Measurements from ENCODE around the gene ZNF700.
"Not testable (repeated sequence)": the region's sequence is repeated elsewhere in the genome, so short reads cannot be mapped to it uniquely, and the experiment has no call there.

The ZNF700 gene

DNA sequence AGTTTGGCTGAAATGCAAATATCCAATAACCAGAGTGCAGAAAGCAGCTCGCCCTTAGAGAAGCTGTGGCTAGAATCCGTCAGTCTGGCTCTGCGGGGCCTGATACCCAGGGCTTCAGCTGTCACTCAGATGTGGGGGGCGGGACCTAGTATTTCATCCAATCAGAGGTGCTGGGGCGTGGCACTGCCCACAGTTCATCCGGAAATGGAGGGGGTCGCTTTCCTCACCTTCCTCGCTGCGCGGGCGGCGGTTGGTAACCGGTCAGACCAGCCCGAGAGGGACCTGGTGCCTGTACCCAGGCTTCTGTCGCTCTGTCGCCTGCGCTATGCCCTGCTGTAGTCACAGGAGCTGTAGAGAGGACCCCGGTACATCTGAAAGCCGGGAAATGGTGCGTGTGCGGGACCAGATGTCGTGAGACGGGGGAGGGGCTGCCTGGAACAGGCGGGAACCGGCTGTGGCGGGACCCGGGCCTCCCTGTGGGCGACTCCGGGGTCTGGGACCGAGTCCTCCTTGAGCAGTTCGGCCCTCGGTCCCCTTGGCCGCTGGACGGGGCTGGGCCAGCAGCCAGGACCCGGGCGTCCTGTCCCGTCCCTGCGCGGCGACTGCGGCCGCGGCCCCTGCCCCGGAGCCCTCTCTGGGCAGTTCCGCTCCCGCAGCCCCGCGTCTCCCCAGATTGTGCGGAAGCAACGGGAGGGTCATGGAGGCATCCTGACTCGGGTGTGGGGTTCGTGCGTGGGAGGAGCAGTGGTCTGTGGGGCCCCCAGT lies at the start of gene ZNF700:
Gene ZNF700, plus strand, starts transcription at position 222 of the 765 bp plus-strand sequence. Its CDS starts 104 bp downstream, at position 326.
- H3K9me3 ChIP-seq (ENCODE audit: control insufficient read depth in 1 of 2, low read length in 2 of 2), result no peaks in the 10 kb centered on the region
- peak within 1 kb of the TSS; percentile 72 to 79 for H3K4me3 ChIP-seq (ENCODE audit: low read depth in 1 of 2, low read length in 2 of 2)
- H3K27me3 ChIP-seq (ENCODE audit: low read depth, low read length), result no peaks in the 10 kb centered on the region
- H3K36me3 ChIP-seq (ENCODE audit: control insufficient read depth in 1 of 2, insufficient read depth in 2 of 2, low read length in 2 of 2), result peaks cover 0 to 3% of the 10 kb centered on the region in 2 donors
- peak within 1 kb of the TSS; percentile 91 for H3K27ac ChIP-seq (ENCODE audit: low read length)
- peaks cover 0 to 17% of the 10 kb centered on the region in 2 donors for H3K4me1 ChIP-seq (ENCODE audit: control insufficient read depth in 1 of 2, insufficient read depth in 2 of 2, low read length in 2 of 2)

DNA sequence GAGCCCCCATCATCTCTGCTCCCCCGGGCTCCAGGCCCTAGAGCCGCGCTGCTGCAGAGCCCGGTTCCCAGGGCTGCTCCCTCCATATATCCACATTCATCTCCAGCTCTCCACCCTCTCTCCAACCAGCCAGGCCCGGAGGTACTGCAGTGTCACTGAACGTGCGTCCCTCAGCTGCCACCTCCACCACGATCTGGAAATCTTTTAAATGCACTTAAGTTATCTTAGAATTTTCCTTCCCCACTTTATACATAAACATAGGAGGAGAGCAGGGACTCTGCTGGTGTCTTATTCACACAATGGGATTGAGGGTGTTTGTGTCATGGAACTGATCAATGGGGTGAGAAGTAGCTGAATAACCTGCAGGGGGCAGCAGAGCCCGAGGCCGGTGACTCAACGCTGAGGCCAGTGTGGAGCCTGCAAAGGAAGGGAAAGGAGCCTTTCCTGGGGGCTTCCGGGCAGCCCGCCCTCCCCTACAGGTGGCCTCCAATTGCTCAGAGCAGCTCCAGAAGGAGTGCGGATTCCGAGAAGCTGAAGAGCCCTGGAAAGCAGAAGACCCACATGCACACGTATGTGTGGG lies 45.1 kb upstream of the ZNF700 start:
- not testable (repeated sequence) for H3K27ac ChIP-seq (ENCODE audit: low read length); H3K4me3 ChIP-seq (ENCODE audit: low read depth in 1 of 2, low read length in 2 of 2); H3K9me3 ChIP-seq (ENCODE audit: control insufficient read depth in 1 of 2, low read length in 2 of 2); H3K36me3 ChIP-seq (ENCODE audit: control insufficient read depth in 1 of 2, insufficient read depth in 2 of 2, low read length in 2 of 2); H3K27me3 ChIP-seq (ENCODE audit: low read depth, low read length); H3K4me1 ChIP-seq (ENCODE audit: control insufficient read depth in 1 of 2, insufficient read depth in 2 of 2, low read length in 2 of 2)

DNA sequence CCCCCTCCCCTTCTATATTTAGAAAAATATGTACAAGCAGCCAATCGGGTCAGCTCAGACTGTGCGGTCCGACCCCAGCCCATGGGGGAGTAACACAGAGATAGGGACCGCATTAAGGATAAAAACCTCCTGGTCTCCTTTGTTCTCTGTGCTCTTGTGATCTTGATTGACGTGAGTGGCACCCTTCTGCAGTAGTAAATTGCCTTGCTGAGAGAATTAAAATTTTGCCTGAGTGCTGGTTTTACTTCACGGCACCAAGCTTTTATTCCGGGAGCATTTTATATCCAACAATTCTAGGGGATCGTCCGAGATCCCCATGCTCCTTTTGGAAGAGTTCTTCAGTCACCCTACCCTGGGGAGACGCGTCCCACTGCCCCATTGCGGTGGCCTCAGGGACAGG lies 44.3 kb upstream of the ZNF700 start:
- Histone ChIP-seq H3K27ac (ENCODE audit: low read length) (no peak overlapping the region), H3K9me3 (ENCODE audit: control insufficient read depth in 1 of 2, low read length in 2 of 2) (no peaks in the 10 kb centered on the region), H3K4me3 (ENCODE audit: low read depth in 1 of 2, low read length in 2 of 2) (peak overlapping the region in 1 of 2 donors; percentile 40), H3K27me3 (ENCODE audit: low read depth, low read length) (no peaks in the 10 kb centered on the region), H3K36me3 (ENCODE audit: control insufficient read depth in 1 of 2, insufficient read depth in 2 of 2, low read length in 2 of 2) (no peaks in the 10 kb centered on the region), H3K4me1 (ENCODE audit: control insufficient read depth in 1 of 2, insufficient read depth in 2 of 2, low read length in 2 of 2) (no peaks in the 10 kb centered on the region)

DNA sequence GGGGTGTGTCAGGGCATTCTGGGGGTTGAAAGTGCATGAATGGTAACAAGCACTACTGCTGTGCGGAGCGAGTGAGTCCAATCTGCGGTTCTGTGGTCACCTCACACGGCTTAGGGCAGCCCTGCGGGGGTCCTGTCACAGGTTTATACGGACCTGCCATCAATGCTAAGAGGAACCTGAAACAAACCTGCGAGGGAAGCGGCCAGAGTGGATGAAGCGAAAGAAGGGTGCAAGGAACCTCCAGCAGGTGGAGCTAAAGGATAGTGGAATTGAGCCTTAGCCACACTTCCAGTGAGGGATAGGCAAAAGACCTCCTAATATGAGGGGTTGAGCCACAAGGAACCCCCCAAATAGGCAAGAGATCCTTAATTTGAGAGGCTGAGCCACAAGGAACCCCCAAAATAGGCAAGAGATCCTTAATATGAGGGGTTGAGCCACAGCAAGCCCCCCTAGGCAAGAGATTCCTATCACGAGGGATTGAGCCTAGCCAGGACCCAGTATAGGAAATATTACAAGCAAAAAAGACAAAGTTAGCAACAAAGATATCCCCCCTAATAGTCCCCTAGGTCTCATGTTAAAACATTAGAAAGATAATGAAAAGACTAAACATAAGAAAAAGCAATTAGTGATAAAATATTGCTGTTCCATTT lies 43.6 kb upstream of the ZNF700 start:
- no peaks in the 10 kb centered on the region for H3K36me3 ChIP-seq (ENCODE audit: control insufficient read depth in 1 of 2, insufficient read depth in 2 of 2, low read length in 2 of 2)
- no peak overlapping the region for H3K27ac ChIP-seq (ENCODE audit: low read length)
- H3K27me3 ChIP-seq (ENCODE audit: low read depth, low read length), result no peaks in the 10 kb centered on the region
- no peaks in the 10 kb centered on the region for H3K4me1 ChIP-seq (ENCODE audit: control insufficient read depth in 1 of 2, insufficient read depth in 2 of 2, low read length in 2 of 2)
- H3K9me3 ChIP-seq (ENCODE audit: control insufficient read depth in 1 of 2, low read length in 2 of 2), result no peaks in the 10 kb centered on the region
- peak overlapping the region in 1 of 2 donors; percentile 40 for H3K4me3 ChIP-seq (ENCODE audit: low read depth in 1 of 2, low read length in 2 of 2)

DNA sequence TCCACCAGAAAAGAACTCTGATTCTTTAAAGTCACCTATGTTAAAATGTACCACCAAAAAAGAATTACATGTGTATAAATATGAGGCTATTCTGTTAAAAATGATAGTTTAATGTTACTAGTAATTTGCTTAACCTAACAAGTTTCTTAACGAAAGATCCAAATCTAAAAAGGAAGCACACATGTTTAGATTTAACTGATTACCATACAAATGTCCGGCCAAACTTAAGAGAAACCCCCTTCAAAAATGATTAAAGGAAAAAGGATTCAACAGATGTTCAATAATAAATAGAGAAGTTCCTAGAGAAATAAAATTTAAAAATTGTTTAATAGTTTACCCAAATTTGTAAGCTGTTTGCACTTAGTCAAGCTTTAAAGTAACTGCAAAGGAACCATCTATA lies 42.3 kb upstream of the ZNF700 start:
- no peak overlapping the region for H3K4me3 ChIP-seq (ENCODE audit: low read depth in 1 of 2, low read length in 2 of 2)
- H3K27me3 ChIP-seq (ENCODE audit: low read depth, low read length), result no peaks in the 10 kb centered on the region
- no peaks in the 10 kb centered on the region for H3K36me3 ChIP-seq (ENCODE audit: control insufficient read depth in 1 of 2, insufficient read depth in 2 of 2, low read length in 2 of 2)
- H3K9me3 ChIP-seq (ENCODE audit: control insufficient read depth in 1 of 2, low read length in 2 of 2), result no peaks in the 10 kb centered on the region
- H3K4me1 ChIP-seq (ENCODE audit: control insufficient read depth in 1 of 2, insufficient read depth in 2 of 2, low read length in 2 of 2), result peaks cover 0 to 6% of the 10 kb centered on the region in 2 donors
- no peak overlapping the region for H3K27ac ChIP-seq (ENCODE audit: low read length)

DNA sequence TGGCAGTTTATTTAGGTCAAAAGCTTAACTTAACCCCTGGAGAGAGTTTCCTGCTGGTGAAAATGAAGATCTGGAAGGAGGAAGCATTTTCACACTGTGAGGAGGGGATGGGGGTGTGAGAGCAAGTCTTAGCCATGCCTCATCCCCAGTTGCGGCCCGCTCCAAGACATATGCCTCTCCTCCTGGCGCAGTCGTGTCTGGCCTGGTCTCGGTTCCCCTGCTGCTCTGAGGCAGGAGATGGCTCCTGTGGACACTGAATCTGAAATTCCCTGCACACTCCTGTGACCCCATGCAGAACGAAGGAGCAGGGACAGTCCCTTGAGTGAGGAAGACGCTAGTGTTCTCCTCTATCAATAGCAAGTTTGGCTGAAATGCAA lies 37.7 kb upstream of the ZNF700 start:
- no peaks in the 10 kb centered on the region for H3K27me3 ChIP-seq (ENCODE audit: low read depth, low read length)
- H3K36me3 ChIP-seq (ENCODE audit: control insufficient read depth in 1 of 2, insufficient read depth in 2 of 2, low read length in 2 of 2), result no peaks in the 10 kb centered on the region
- H3K4me1 ChIP-seq (ENCODE audit: control insufficient read depth in 1 of 2, insufficient read depth in 2 of 2, low read length in 2 of 2), result peaks cover 0 to 10% of the 10 kb centered on the region in 2 donors
- no peaks in the 10 kb centered on the region for H3K9me3 ChIP-seq (ENCODE audit: control insufficient read depth in 1 of 2, low read length in 2 of 2)
- peak overlapping the region; percentile 77 to 94 for H3K4me3 ChIP-seq (ENCODE audit: low read depth in 1 of 2, low read length in 2 of 2)
- peak overlapping the region; percentile 77 for H3K27ac ChIP-seq (ENCODE audit: low read length)

DNA sequence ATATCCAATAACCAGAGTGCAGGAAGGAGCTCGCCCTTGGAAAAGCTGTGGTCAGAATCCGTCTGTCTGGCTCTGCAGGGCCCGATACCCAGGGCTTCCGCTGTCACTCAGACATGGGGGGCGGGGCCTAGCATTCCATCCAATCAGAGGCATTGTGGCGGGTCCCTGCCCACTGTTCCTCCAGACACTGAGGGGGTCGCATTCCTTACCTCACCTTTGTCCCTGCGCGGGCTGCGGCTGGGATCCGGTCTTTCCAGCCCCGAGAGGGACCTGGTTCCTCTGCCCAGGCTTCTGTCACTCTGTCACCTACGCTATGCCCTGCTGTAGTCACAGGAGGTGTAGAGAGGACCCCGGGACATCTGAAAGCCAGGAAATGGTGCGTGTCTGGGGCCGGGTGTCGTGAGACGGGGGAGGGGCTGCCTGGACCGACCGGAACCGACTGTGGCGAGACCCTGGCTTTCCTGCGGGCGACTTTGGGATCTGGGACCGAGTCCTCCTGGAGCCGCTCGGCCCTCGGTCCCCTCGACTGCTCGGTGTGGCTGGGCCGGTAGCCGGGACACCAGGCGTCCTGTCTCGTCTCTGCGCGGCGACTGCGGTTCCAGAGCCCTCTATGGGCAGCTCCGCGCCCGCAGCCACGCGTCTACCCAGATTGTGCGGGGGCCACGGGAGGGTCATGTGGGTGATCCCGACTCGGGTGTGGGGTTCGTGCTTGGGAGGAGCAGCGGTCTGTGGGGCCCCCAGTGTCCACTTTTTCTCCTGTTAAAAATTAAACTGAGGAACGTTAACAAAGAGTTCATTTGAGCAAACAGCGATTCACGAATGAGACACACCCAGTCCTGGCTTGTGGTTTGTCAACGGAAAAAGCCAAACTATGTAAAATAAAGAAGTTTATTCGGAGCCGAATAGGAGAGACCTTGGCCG lies 37.0 kb upstream of the ZNF700 start, which contains the start of gene ZNF69:
Gene ZNF69, plus strand, starts transcription at position 172 of the 921 bp plus-strand sequence. Its CDS starts 142 bp downstream, at position 314.
- H3K4me1 ChIP-seq (ENCODE audit: control insufficient read depth in 1 of 2, insufficient read depth in 2 of 2, low read length in 2 of 2), result peaks cover 0 to 10% of the 10 kb centered on the region in 2 donors
- H3K27me3 ChIP-seq (ENCODE audit: low read depth, low read length), result no peaks in the 10 kb centered on the region
- peak within 1 kb of the TSS; percentile 77 for H3K27ac ChIP-seq (ENCODE audit: low read length)
- H3K4me3 ChIP-seq (ENCODE audit: low read depth in 1 of 2, low read length in 2 of 2), result peak within 1 kb of the TSS; percentile 77 to 94
- H3K9me3 ChIP-seq (ENCODE audit: control insufficient read depth in 1 of 2, low read length in 2 of 2), result no peaks in the 10 kb centered on the region
- no peaks in the 10 kb centered on the region for H3K36me3 ChIP-seq (ENCODE audit: control insufficient read depth in 1 of 2, insufficient read depth in 2 of 2, low read length in 2 of 2)

DNA sequence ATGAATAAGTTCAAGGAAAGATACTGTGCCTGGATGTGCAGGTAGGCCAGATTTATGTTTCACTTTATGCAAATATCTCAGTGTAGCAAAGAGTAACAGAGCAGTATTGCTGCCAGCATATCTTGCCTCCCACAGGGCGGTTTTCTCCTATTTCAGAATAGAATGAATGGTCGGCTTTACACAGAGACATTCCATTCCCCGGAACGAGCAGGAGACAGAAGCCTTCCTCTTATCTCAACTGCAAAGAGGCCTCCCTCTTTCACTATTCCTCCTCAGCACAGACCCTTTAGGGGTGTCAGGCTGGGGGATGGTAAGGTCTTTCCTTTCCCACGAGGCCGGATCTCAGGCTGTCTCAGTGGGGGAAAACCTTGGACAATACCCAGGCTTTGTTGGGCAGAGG lies 35.0 kb upstream of the ZNF700 start:
- not testable (repeated sequence) for H3K4me3 ChIP-seq (ENCODE audit: low read depth in 1 of 2, low read length in 2 of 2); H3K27ac ChIP-seq (ENCODE audit: low read length); H3K27me3 ChIP-seq (ENCODE audit: low read depth, low read length); H3K9me3 ChIP-seq (ENCODE audit: control insufficient read depth in 1 of 2, low read length in 2 of 2); H3K36me3 ChIP-seq (ENCODE audit: control insufficient read depth in 1 of 2, insufficient read depth in 2 of 2, low read length in 2 of 2)
- H3K4me1 ChIP-seq (ENCODE audit: control insufficient read depth in 1 of 2, insufficient read depth in 2 of 2, low read length in 2 of 2), result peaks cover 0 to 10% of the 10 kb centered on the region in 2 donors

DNA sequence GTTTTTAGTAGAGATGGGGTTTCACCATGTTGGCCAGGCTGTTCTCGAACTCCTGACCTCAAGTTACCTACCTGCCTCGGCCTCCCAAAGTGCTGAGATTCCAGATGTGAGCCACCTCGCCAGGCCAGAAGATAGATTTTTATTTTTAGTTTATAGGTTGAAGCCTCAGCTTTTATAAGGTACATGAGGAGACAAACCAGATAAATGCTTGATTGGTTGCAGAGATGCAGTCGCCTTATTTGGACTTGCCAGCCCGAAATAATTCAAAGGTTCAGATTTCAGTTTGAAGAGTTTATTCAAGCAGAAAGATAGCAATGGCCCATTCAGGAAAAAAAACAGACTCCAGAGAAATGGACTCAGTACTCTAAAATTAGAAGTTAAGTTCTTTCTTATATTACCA lies 34.3 kb upstream of the ZNF700 start:
- no peak overlapping the region for H3K27ac ChIP-seq (ENCODE audit: low read length)
- H3K36me3 ChIP-seq (ENCODE audit: control insufficient read depth in 1 of 2, insufficient read depth in 2 of 2, low read length in 2 of 2), result no peaks in the 10 kb centered on the region
- no peak overlapping the region for H3K4me3 ChIP-seq (ENCODE audit: low read depth in 1 of 2, low read length in 2 of 2)
- peaks cover 0 to 10% of the 10 kb centered on the region in 2 donors for H3K4me1 ChIP-seq (ENCODE audit: control insufficient read depth in 1 of 2, insufficient read depth in 2 of 2, low read length in 2 of 2)
- no peaks in the 10 kb centered on the region for H3K9me3 ChIP-seq (ENCODE audit: control insufficient read depth in 1 of 2, low read length in 2 of 2)
- no peaks in the 10 kb centered on the region for H3K27me3 ChIP-seq (ENCODE audit: low read depth, low read length)

DNA sequence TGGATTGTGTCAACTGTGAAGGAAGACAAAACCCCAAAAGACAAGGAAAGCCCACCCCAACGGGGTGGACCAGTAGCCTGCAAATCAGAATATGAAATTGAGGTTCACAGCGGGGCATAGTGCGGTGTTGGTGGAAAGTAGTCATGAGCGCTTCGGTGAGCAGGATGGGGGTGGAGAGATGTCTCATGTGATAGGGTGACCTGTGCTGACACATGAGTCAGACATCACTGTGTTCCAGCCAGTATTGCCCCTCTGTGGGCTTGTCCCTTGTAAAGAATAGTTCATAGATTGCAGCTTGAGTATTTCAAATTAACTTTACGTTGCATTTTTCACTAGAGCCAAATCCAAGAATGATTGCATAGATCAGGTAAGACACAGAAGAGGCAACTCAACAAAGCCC lies 30.1 kb upstream of the ZNF700 start:
- no peak overlapping the region for H3K4me3 ChIP-seq (ENCODE audit: low read depth in 1 of 2, low read length in 2 of 2)
- no peak overlapping the region for H3K27ac ChIP-seq (ENCODE audit: low read length)
- H3K4me1 ChIP-seq (ENCODE audit: control insufficient read depth in 1 of 2, insufficient read depth in 2 of 2, low read length in 2 of 2), result no peaks in the 10 kb centered on the region
- H3K36me3 ChIP-seq (ENCODE audit: control insufficient read depth in 1 of 2, insufficient read depth in 2 of 2, low read length in 2 of 2), result peaks cover 0 to 1% of the 10 kb centered on the region in 2 donors
- H3K9me3 ChIP-seq (ENCODE audit: control insufficient read depth in 1 of 2, low read length in 2 of 2), result peaks cover 0 to 1% of the 10 kb centered on the region in 2 donors
- H3K27me3 ChIP-seq (ENCODE audit: low read depth, low read length), result no peaks in the 10 kb centered on the region
